Measurements from ENCODE around the gene ARHGEF16. TPM values are rescaled to one million over a fixed set of nuclear protein-coding genes. Genes with fewer than 3 reads are reported as not detected.
A peak's percentile ranks its signal among the peaks of the same experiment; 100 is the strongest.

Gene ARHGEF16
- total RNA-seq, 2 experiments from 2014 or later: not detected

GRCh38 chr1:3488432-3488831 is 34.0 kb downstream of the ARHGEF16 start:
- Mint-ChIP-seq H3K4me1 (peaks cover 2% of the 10 kb centered on the region), H3K27ac (no peak overlapping the region), H3K36me3 (ENCODE audit: low read depth) (no peaks in the 10 kb centered on the region), H3K4me3 (no peak overlapping the region), H3K27me3 (no peaks in the 10 kb centered on the region), H3K9me3 (no peaks in the 10 kb centered on the region)
- CTCF ChIA-PET: no interaction called here
- no peak for DNase-seq
- POLR2A ChIA-PET: no interaction called here

GRCh38 chr1:3490046-3490745 is 35.7 kb downstream of the ARHGEF16 start:
- Mint-ChIP-seq H3K27ac (no peak overlapping the region), H3K36me3 (ENCODE audit: low read depth) (no peaks in the 10 kb centered on the region), H3K9me3 (no peaks in the 10 kb centered on the region), H3K4me1 (peaks cover 2% of the 10 kb centered on the region), H3K27me3 (no peaks in the 10 kb centered on the region), H3K4me3 (no peak overlapping the region)
- POLR2A ChIA-PET: no interaction called here
- no peak for DNase-seq
- CTCF ChIA-PET: interaction anchor here (0.8 to 1.8 kb wide), 7 partner anchors 28 to 366 kb away, joined by 3 to 40 read pairs (median 5); partner anchors contain the start of genes CEP104 and DFFB

GRCh38 chr1:3491291-3492246 is 37.1 kb downstream of the ARHGEF16 start:
- peak; percentile 78 for DNase-seq

GRCh38 chr1:3492545-3493246 is 38.2 kb downstream of the ARHGEF16 start:
- Mint-ChIP-seq H3K27ac (no peak overlapping the region), H3K27me3 (no peaks in the 10 kb centered on the region), H3K4me3 (no peak overlapping the region), H3K9me3 (no peaks in the 10 kb centered on the region), H3K4me1 (peaks cover 2% of the 10 kb centered on the region), H3K36me3 (ENCODE audit: low read depth) (no peaks in the 10 kb centered on the region)
- DNase-seq: no peak
- ChIA-PET POLR2A (no interaction called here), CTCF (interaction anchor here (1.2 kb wide), 2 partner anchors 127 to 232 kb away, joined by 3 to 5 read pairs; no protein-coding TSS in a partner anchor)

More at GRCh38 chr1:3491291-3492246, 37.1 kb downstream of the ARHGEF16 start:
- H3K27me3 Mint-ChIP-seq: no peaks in the 10 kb centered on the region
- H3K4me1 Mint-ChIP-seq: peaks cover 2% of the 10 kb centered on the region
- H3K36me3 Mint-ChIP-seq (ENCODE audit: low read depth): no peaks in the 10 kb centered on the region
- ChIA-PET CTCF (interaction anchor here (0.6 to 1.8 kb wide), 12 partner anchors 27 to 365 kb away, joined by 3 to 40 read pairs (median 3); partner anchors contain the start of genes CEP104 and DFFB), POLR2A (no interaction called here)
- H3K9me3 Mint-ChIP-seq: no peaks in the 10 kb centered on the region
- H3K27ac Mint-ChIP-seq: no peak overlapping the region
- H3K4me3 Mint-ChIP-seq: no peak overlapping the region

- POLR2A ChIA-PET: no interaction called here
- H3K36me3 Mint-ChIP-seq (ENCODE audit: low read depth): no peaks in the 10 kb centered on the region
- peaks cover 2% of the 10 kb centered on the region for H3K4me1 Mint-ChIP-seq
Measured at GRCh38 chr1:3494321-3495308, 40.1 kb downstream of the ARHGEF16 start.

GRCh38 chr1:3495776-3496745 is 41.6 kb downstream of the ARHGEF16 start:
- H3K27ac Mint-ChIP-seq: no peak overlapping the region
- POLR2A ChIA-PET: no interaction called here
- CTCF ChIA-PET: no interaction called here

More at GRCh38 chr1:3494321-3495308, 40.1 kb downstream of the ARHGEF16 start:
- CTCF ChIA-PET: no interaction called here
- H3K27ac Mint-ChIP-seq: no peak overlapping the region
- H3K9me3 Mint-ChIP-seq: no peaks in the 10 kb centered on the region
- no peak overlapping the region for H3K4me3 Mint-ChIP-seq
- DNase-seq: no peak
- no peaks in the 10 kb centered on the region for H3K27me3 Mint-ChIP-seq

GRCh38 chr1:3496916-3497315 is 42.5 kb downstream of the ARHGEF16 start:
- no peak overlapping the region for H3K4me3 Mint-ChIP-seq
- no peaks in the 10 kb centered on the region for H3K36me3 Mint-ChIP-seq (ENCODE audit: low read depth)
- no peaks in the 10 kb centered on the region for H3K9me3 Mint-ChIP-seq
- no peak for DNase-seq
- ChIA-PET CTCF (no interaction called here), POLR2A (no interaction called here)
- no peaks in the 10 kb centered on the region for H3K27me3 Mint-ChIP-seq
- H3K4me1 Mint-ChIP-seq: no peaks in the 10 kb centered on the region
- no peak overlapping the region for H3K27ac Mint-ChIP-seq

More at GRCh38 chr1:3495776-3496745, 41.6 kb downstream of the ARHGEF16 start:
- Mint-ChIP-seq H3K4me3 (no peak overlapping the region), H3K9me3 (no peaks in the 10 kb centered on the region), H3K36me3 (ENCODE audit: low read depth) (no peaks in the 10 kb centered on the region), H3K4me1 (peaks cover 2% of the 10 kb centered on the region), H3K27me3 (no peaks in the 10 kb centered on the region)
- no peak for DNase-seq

GRCh38 chr1:3497521-3497920 is 43.1 kb downstream of the ARHGEF16 start:
- no peak for DNase-seq
- no peaks in the 10 kb centered on the region for H3K4me1 Mint-ChIP-seq
- no peak overlapping the region for H3K27ac Mint-ChIP-seq
- ChIA-PET CTCF (no interaction called here), POLR2A (no interaction called here)
- H3K4me3 Mint-ChIP-seq: no peak overlapping the region
- no peaks in the 10 kb centered on the region for H3K27me3 Mint-ChIP-seq
- H3K36me3 Mint-ChIP-seq (ENCODE audit: low read depth): no peaks in the 10 kb centered on the region
- H3K9me3 Mint-ChIP-seq: no peaks in the 10 kb centered on the region

- Mint-ChIP-seq H3K36me3 (ENCODE audit: low read depth) (no peaks in the 10 kb centered on the region), H3K4me1 (no peaks in the 10 kb centered on the region), H3K27ac (no peak overlapping the region), H3K9me3 (no peaks in the 10 kb centered on the region), H3K4me3 (no peak overlapping the region), H3K27me3 (no peaks in the 10 kb centered on the region)
- CTCF ChIA-PET: no interaction called here
- no peak for DNase-seq
- POLR2A ChIA-PET: no interaction called here
Measured at GRCh38 chr1:3498246-3498930, 43.9 kb downstream of the ARHGEF16 start.

- CTCF ChIA-PET: no interaction called here
- no peak overlapping the region for H3K27ac Mint-ChIP-seq
- no peaks in the 10 kb centered on the region for H3K9me3 Mint-ChIP-seq
- no peaks in the 10 kb centered on the region for H3K36me3 Mint-ChIP-seq (ENCODE audit: low read depth)
- H3K27me3 Mint-ChIP-seq: no peaks in the 10 kb centered on the region
- H3K4me3 Mint-ChIP-seq: no peak overlapping the region
- H3K4me1 Mint-ChIP-seq: no peaks in the 10 kb centered on the region
- DNase-seq: no peak
- POLR2A ChIA-PET: no interaction called here
Measured at GRCh38 chr1:3498986-3499385, 44.5 kb downstream of the ARHGEF16 start.

GRCh38 chr1:3499611-3500010 is 45.1 kb downstream of the ARHGEF16 start:
- Mint-ChIP-seq H3K9me3 (no peaks in the 10 kb centered on the region), H3K4me1 (no peaks in the 10 kb centered on the region), H3K27me3 (no peaks in the 10 kb centered on the region), H3K27ac (no peak overlapping the region), H3K4me3 (no peak overlapping the region), H3K36me3 (ENCODE audit: low read depth) (no peaks in the 10 kb centered on the region)
- DNase-seq: no peak
- POLR2A ChIA-PET: no interaction called here
- CTCF ChIA-PET: no interaction called here

All from activated CD4-positive, alpha-beta memory T cell treated with anti-CD3 and anti-CD28 coated beads, Interleukin-2, amount 10 ng/mL, durations not matched to agents 7 days and 5 days (primary cell).